Osteocyte (in vitro differentiated cells): ENCODE measurements around the gene FGF3. TPM values are rescaled to one million over a fixed set of nuclear protein-coding genes. Genes with fewer than 3 reads are reported as not detected.

Experiments
- DNase-seq: peaks from one replicate; pipeline ENCODE4 v3.0.0; 2021; ENCODE audit warnings: mixed read lengths; ENCODE audit not compliant: unreplicated experiment; ENCODE audit errors: extremely low spot score
- H3K27ac Mint-ChIP-seq: one replicate; pipeline ENCODE4 v1.8.0; 2021; ENCODE audit warnings: mild to moderate bottlenecking, mixed read lengths; ENCODE audit not compliant: unreplicated experiment
- H3K27me3 Mint-ChIP-seq: one replicate; pipeline ENCODE4 v1.8.0; 2021; ENCODE audit warnings: mixed read lengths; ENCODE audit not compliant: unreplicated experiment
- H3K36me3 Mint-ChIP-seq: one replicate; pipeline ENCODE4 v1.8.0; 2021; ENCODE audit warnings: mixed read lengths; ENCODE audit not compliant: unreplicated experiment
- H3K4me1 Mint-ChIP-seq: one replicate; pipeline ENCODE4 v1.8.0; 2021; ENCODE audit warnings: mixed read lengths; ENCODE audit not compliant: unreplicated experiment
- H3K4me3 Mint-ChIP-seq: one replicate; pipeline ENCODE4 v1.8.0; 2021; ENCODE audit warnings: mild to moderate bottlenecking, moderate library complexity, mixed read lengths; ENCODE audit not compliant: unreplicated experiment
- H3K9me3 Mint-ChIP-seq: one replicate; pipeline ENCODE4 v1.8.0; 2021; ENCODE audit warnings: mixed read lengths; ENCODE audit not compliant: unreplicated experiment
- total RNA-seq: library from RNA; stranded (reverse); gene quantifications from 2 replicates; pipeline ENCODE4 v1.2.1, GENCODE V29; 2021
- TF ChIP-seq, protein P1 (sequence below): fragments of 200-600 bp; sonication (generic); IDR thresholded peaks from 2 replicates; pipeline ENCODE4 v1.5.0; 2021; ENCODE audit warnings: antibody characterized with exemption, mild to moderate bottlenecking, moderate library complexity

FGF3 gene
- total RNA-seq, 1 donor from 2014 or later, result 2.5 TPM

DNA sequence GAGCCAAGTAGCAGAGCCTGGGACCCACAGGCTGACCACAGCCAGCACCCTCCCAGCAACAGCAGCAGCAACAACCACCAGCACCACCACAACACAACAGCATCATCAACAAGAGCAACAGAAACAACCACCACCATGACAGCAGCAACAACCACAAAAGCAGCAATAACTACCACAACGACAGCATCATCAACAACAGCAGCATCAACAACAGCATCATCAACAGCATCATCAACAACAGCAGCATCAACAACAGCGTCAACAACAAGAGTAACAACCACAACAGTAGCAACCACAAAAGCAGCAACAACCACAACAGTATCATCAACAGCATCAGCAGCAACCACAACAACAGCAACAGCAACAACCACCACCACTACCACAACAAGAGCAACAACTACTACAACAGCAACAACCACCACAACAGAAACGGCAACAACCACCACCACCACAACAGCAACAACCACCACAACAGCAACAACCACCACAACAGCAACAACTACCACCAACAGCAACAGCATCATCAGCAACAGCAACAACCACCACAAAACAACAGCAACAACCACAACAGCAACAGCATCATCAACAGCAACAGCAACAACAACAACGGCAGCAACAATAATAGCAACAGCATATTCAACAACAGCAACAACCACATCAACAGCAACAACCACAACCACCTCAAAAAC lies 22.1 kb upstream of the FGF3 start:
- TF ChIP-seq, protein P1, sequence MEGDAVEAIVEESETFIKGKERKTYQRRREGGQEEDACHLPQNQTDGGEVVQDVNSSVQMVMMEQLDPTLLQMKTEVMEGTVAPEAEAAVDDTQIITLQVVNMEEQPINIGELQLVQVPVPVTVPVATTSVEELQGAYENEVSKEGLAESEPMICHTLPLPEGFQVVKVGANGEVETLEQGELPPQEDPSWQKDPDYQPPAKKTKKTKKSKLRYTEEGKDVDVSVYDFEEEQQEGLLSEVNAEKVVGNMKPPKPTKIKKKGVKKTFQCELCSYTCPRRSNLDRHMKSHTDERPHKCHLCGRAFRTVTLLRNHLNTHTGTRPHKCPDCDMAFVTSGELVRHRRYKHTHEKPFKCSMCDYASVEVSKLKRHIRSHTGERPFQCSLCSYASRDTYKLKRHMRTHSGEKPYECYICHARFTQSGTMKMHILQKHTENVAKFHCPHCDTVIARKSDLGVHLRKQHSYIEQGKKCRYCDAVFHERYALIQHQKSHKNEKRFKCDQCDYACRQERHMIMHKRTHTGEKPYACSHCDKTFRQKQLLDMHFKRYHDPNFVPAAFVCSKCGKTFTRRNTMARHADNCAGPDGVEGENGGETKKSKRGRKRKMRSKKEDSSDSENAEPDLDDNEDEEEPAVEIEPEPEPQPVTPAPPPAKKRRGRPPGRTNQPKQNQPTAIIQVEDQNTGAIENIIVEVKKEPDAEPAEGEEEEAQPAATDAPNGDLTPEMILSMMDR, result no peak
- no peaks in the 10 kb centered on the region for H3K36me3 Mint-ChIP-seq
- H3K27ac Mint-ChIP-seq, result no peak overlapping the region
- peaks cover 5% of the 10 kb centered on the region for H3K4me1 Mint-ChIP-seq
- peaks cover 12% of the 10 kb centered on the region for H3K27me3 Mint-ChIP-seq
- H3K4me3 Mint-ChIP-seq, result no peak overlapping the region
- no peaks in the 10 kb centered on the region for H3K9me3 Mint-ChIP-seq
- DNase-seq, result no peak

DNA sequence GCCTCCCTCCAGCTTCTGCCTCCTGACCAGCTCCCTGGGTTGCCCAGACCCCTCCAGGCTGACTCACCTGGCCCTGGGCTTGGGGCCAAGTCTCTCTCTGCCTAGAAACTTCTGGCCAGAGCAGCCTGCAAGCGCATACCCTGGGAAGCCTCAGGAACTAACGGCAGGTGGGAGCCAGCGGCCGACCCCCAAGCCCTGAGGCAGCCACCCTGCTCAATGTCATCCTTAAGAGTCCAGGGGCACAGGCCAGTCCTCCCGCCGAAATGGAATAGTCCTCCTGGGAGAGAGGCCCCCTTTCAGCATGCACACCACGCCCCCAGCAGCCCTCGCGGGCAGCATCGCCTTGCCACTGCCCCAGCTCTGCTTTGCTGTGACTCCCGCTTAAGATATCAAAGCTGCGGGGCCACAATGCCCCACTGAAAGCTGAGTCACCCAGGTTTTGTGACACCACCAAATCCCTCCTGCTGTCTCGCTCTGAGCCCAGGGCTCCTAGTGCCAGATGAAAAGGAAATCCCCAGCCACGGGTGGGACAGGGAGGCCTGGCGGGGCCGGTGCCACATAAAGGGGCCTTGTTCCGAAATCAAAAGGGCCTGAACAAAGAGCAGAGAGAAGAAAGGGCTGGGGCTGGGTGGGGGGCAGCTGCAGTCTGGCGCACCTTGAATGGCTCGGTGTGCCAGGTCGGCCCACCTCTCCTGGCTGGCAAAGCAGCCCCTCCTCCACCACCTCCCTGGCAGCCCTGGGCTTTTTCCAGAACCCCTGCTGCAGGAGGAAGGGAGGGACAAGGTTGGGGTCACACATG lies 21.4 kb upstream of the FGF3 start:
- no peak overlapping the region for H3K4me3 Mint-ChIP-seq
- no peak for DNase-seq
- no peaks in the 10 kb centered on the region for H3K9me3 Mint-ChIP-seq
- TF ChIP-seq, protein P1, result no peak
- H3K36me3 Mint-ChIP-seq, result no peaks in the 10 kb centered on the region
- peaks cover 5% of the 10 kb centered on the region for H3K4me1 Mint-ChIP-seq
- no peak overlapping the region for H3K27ac Mint-ChIP-seq
- peaks cover 16% of the 10 kb centered on the region for H3K27me3 Mint-ChIP-seq

DNA sequence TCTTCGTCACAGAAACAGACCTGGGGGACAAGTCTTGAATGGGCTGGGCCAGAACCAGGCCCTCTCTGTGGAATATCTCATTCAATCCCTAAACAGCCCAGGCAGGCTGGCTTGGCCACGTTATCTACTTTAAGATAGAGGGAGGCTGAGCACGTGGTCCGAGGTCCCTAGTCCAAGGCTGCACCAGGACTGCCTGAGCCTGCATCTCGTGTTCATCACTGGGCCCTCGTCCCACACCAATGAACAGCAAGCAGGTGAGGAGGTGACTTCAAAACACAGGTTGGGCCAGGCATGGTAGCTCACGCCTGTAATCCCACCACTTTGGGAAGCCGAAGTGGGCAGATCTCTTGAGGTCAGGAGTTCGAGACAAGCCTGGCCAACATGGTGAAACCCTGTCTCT lies 20.3 kb upstream of the FGF3 start:
- H3K9me3 Mint-ChIP-seq, result no peaks in the 10 kb centered on the region

DNA sequence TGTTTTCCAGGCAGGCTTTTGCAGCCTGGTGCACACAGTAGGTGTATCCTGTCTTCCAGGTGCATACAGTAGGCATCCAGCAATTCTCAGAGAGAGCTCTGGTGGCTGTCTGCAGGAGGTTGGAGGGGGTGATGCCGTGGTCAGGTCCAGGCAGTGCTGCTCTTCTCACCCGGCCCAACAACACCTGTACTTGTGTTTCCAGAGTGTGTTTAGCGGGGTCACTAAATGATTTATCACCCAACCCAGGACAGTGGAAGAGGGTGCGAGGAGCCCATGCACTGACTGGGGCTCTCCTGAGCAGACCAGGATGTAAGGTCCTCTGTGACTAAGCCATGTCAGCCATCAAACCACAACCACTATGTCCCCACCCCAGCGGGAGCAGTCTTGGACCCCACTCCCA lies 18.6 kb upstream of the FGF3 start:
- Mint-ChIP-seq H3K27me3 (peaks cover 20% of the 10 kb centered on the region), H3K36me3 (no peaks in the 10 kb centered on the region), H3K9me3 (no peaks in the 10 kb centered on the region), H3K4me3 (no peak overlapping the region), H3K27ac (no peak overlapping the region), H3K4me1 (peaks cover 5% of the 10 kb centered on the region)
- DNase-seq, result no peak
- TF ChIP-seq, protein P1, result no peak

More for the DNA sequence above, 20.3 kb upstream of the FGF3 start:
- no peak overlapping the region for H3K27ac Mint-ChIP-seq
- peaks cover 5% of the 10 kb centered on the region for H3K4me1 Mint-ChIP-seq
- no peaks in the 10 kb centered on the region for H3K36me3 Mint-ChIP-seq
- peaks cover 16% of the 10 kb centered on the region for H3K27me3 Mint-ChIP-seq
- H3K4me3 Mint-ChIP-seq, result no peak overlapping the region
- DNase-seq, result no peak
- TF ChIP-seq, protein P1, result no peak

DNA sequence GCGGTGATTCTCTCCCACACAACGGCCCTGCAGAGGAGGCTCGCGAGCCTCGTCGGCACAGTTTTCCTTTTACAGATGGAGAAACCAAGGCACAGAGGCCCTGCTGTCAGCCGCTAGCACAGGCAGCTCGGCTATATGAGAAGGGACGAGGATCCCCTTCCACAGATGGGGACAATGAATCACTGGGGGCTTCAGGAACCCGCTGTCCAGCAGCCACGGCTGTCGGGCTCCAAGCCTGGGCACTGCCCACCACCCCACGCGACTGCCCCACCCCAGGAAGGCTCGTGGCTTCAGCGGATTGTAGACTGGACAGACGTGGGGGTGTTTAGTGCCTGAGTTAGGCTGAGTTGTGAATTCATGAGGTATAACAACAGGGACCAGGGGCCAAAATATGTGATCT lies 17.2 kb upstream of the FGF3 start:
- H3K27me3 Mint-ChIP-seq, result peaks cover 25% of the 10 kb centered on the region
- no peaks in the 10 kb centered on the region for H3K36me3 Mint-ChIP-seq
- no peak overlapping the region for H3K4me3 Mint-ChIP-seq
- DNase-seq, result no peak
- peaks cover 5% of the 10 kb centered on the region for H3K4me1 Mint-ChIP-seq
- TF ChIP-seq, protein P1, result no peak
- H3K9me3 Mint-ChIP-seq, result no peaks in the 10 kb centered on the region
- H3K27ac Mint-ChIP-seq, result no peak overlapping the region
